22Rv1 (cell line): ENCODE measurements around the gene RAD51B.

ENCODE experiments used
- ZFX ChIP-seq: fragments of 450-650 bp; IDR thresholded peaks from 2 replicates; pipeline ENCODE4 v1.6.1; 2017; ENCODE audit warnings: antibody characterized with exemption, borderline replicate concordance
- TF ChIP-seq, protein P1 (sequence below): fragments of 450-650 bp; IDR thresholded peaks from 2 replicates; pipeline ENCODE4 v1.5.1; 2017; ENCODE audit warnings: mild to moderate bottlenecking

DNA sequence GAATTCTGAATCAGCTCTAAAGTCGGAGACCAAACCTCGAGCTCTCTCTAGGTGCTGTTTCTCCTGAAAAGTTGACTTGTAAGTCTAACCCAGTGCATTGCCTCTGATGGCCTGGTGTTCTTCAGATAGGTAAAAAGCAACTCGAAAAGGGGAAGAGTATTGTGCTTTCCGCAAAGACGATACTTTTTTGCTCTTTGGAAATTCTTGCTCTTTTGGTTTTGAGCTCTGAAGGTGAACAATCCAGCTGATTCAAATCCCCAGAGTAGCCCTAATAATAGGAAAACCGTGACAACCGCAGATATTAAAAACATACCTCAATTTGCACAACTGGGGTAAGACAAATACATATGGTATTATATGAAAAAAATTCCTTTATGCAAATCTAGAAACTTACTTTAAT is 447.4 kb downstream of the RAD51B start:
- TF ChIP-seq, protein P1, sequence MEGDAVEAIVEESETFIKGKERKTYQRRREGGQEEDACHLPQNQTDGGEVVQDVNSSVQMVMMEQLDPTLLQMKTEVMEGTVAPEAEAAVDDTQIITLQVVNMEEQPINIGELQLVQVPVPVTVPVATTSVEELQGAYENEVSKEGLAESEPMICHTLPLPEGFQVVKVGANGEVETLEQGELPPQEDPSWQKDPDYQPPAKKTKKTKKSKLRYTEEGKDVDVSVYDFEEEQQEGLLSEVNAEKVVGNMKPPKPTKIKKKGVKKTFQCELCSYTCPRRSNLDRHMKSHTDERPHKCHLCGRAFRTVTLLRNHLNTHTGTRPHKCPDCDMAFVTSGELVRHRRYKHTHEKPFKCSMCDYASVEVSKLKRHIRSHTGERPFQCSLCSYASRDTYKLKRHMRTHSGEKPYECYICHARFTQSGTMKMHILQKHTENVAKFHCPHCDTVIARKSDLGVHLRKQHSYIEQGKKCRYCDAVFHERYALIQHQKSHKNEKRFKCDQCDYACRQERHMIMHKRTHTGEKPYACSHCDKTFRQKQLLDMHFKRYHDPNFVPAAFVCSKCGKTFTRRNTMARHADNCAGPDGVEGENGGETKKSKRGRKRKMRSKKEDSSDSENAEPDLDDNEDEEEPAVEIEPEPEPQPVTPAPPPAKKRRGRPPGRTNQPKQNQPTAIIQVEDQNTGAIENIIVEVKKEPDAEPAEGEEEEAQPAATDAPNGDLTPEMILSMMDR, result no peak
- TF ChIP-seq ZFX, result no peak
